GM23248 (cell line): Measurements from ENCODE around the gene PHACTR3.

ENCODE experiments used
- EZH2 ChIP-seq: fragments of 200-600 bp; sonication (generic); IDR thresholded peaks from 2 replicates; pipeline ENCODE4 v1.6.1; 2018; ENCODE audit warnings: antibody characterized with exemption, mild to moderate bottlenecking; ENCODE audit not compliant: insufficient read depth, poor library complexity, severe bottlenecking
- EZH2phosphoT487 ChIP-seq: fragments of 200-600 bp; sonication (generic); IDR thresholded peaks from 2 replicates; pipeline ENCODE4 v1.6.1; 2018; ENCODE audit warnings: antibody characterized with exemption, moderate library complexity, mild to moderate bottlenecking, low read depth; ENCODE audit not compliant: insufficient read depth

DNA sequence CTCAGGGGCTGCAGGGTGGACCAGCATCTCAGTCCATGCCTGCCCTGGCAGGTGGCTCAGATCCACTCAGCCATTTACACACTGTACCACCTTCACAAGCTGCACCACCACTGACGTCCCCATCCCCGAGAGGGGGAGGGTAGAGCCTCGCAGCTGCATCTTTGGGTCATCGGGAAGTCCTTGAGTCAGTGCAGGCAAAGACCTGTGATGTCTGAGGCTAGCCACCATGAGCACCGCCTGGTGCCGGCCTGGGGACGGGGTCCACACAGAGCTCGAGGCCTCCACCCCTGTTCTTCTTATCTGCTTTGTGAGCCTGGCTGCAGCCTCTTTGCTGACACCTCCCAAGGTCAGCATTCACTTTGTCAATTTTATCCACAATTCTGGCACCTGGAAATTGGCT lies 141.4 kb downstream of the PHACTR3 start:
- TF ChIP-seq EZH2 (no peak), EZH2phosphoT487 (no peak)
